ENCODE measurements around the gene SLC17A1. TPM values are rescaled to one million over a fixed set of nuclear protein-coding genes. Genes with fewer than 3 reads are reported as not detected.

The SLC17A1 gene
- polyA plus RNA-seq, 1 donor (not counting 4 experiments of a cell fraction or from before 2014, with no cell fraction given): not detected

- H3K9me1 ChIP-seq (ENCODE audit: control insufficient read depth, extremely low read depth, insufficient read depth, low read length): no peaks in the 10 kb centered on the region
- H3K4me2 ChIP-seq (ENCODE audit: control insufficient read depth, extremely low read depth, insufficient read depth, low read depth, low read length): no peak within 1 kb of the TSS
- no peaks in the 10 kb centered on the region for H3K27me3 ChIP-seq (ENCODE audit: control insufficient read depth, extremely low read depth, insufficient read depth, low read length)
- TF ChIP-seq, protein P1, sequence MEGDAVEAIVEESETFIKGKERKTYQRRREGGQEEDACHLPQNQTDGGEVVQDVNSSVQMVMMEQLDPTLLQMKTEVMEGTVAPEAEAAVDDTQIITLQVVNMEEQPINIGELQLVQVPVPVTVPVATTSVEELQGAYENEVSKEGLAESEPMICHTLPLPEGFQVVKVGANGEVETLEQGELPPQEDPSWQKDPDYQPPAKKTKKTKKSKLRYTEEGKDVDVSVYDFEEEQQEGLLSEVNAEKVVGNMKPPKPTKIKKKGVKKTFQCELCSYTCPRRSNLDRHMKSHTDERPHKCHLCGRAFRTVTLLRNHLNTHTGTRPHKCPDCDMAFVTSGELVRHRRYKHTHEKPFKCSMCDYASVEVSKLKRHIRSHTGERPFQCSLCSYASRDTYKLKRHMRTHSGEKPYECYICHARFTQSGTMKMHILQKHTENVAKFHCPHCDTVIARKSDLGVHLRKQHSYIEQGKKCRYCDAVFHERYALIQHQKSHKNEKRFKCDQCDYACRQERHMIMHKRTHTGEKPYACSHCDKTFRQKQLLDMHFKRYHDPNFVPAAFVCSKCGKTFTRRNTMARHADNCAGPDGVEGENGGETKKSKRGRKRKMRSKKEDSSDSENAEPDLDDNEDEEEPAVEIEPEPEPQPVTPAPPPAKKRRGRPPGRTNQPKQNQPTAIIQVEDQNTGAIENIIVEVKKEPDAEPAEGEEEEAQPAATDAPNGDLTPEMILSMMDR (optimal IDR thresholded peaks at IDR 0.05 in 1 of 3, IDR thresholded peaks at IDR 0.05 in 1 of 3, conservative IDR thresholded peaks at IDR 0.05 in 1 of 3; ENCODE audit: extremely low read depth in 1 of 3, insufficient read depth in 2 of 3, low read length in 3 of 3): no peak
- no peak for TF ChIP-seq EZH2 (IDR thresholded peaks at IDR 0.05; ENCODE audit: low read length)
- H3K4me3 ChIP-seq (ENCODE audit: control insufficient read depth in 2 of 3, extremely low read depth in 1 of 3, insufficient read depth in 2 of 3, low read depth in 1 of 3, low read length in 3 of 3): no peak within 1 kb of the TSS
- H2AFZ ChIP-seq (ENCODE audit: control insufficient read depth, low read length): no peak within 1 kb of the TSS
- no peaks in the 10 kb centered on the region for H3K4me1 ChIP-seq (ENCODE audit: control insufficient read depth, extremely low read depth, insufficient read depth, low read length)
- DNase-seq (ENCODE audit: low read depth, low spot score) (no peak), FAIRE-seq (no peak)
- no peak within 1 kb of the TSS for H3K27ac ChIP-seq (ENCODE audit: control insufficient read depth, insufficient read depth, low read length)
- no peaks in the 10 kb centered on the region for H3K36me3 ChIP-seq (ENCODE audit: control insufficient read depth in 2 of 2, extremely low read depth in 1 of 2, insufficient read depth in 2 of 2, low read length in 2 of 2)
- no peaks in the 10 kb centered on the region for H4K20me1 ChIP-seq (ENCODE audit: control insufficient read depth, extremely low read depth, insufficient read depth, low read length)
- no peaks in the 10 kb centered on the region for H3K79me2 ChIP-seq (ENCODE audit: control insufficient read depth, insufficient read depth, low read length)
- no peak within 1 kb of the TSS for H3K9ac ChIP-seq (ENCODE audit: control insufficient read depth, extremely low read depth, insufficient read depth, low read length)
- dilution Hi-C loops (cut with MboI; ENCODE audit: extremely low pct_ligation_motif_present, low sequenced_read_pairs): no loop called here
- H3K9me3 ChIP-seq (ENCODE audit: control insufficient read depth, low read depth, low read length): no peaks in the 10 kb centered on the region
These were observed 42.3 kb upstream of the SLC17A1 start, which contains the start of gene SLC17A3 for GRCh38 chr6:25874118-25874517. Gene SLC17A3 (minus strand): TSS chr6:25874243. CDS start chr6:25868387, 5,856 bp downstream.

GRCh38 chr6:25872814-25873213, 41.0 kb upstream of the SLC17A1 start:
- Histone ChIP-seq H3K9ac (ENCODE audit: control insufficient read depth, extremely low read depth, insufficient read depth, low read length) (no peak overlapping the region), H3K4me2 (ENCODE audit: control insufficient read depth, extremely low read depth, insufficient read depth, low read depth, low read length) (no peak overlapping the region), H3K4me3 (ENCODE audit: control insufficient read depth in 2 of 3, extremely low read depth in 1 of 3, insufficient read depth in 2 of 3, low read depth in 1 of 3, low read length in 3 of 3) (no peak overlapping the region), H3K9me1 (ENCODE audit: control insufficient read depth, extremely low read depth, insufficient read depth, low read length) (no peaks in the 10 kb centered on the region), H2AFZ (ENCODE audit: control insufficient read depth, low read length) (no peak overlapping the region), H3K36me3 (ENCODE audit: control insufficient read depth in 2 of 2, extremely low read depth in 1 of 2, insufficient read depth in 2 of 2, low read length in 2 of 2) (no peaks in the 10 kb centered on the region), H3K79me2 (ENCODE audit: control insufficient read depth, insufficient read depth, low read length) (no peaks in the 10 kb centered on the region), H3K9me3 (ENCODE audit: control insufficient read depth, low read depth, low read length) (no peaks in the 10 kb centered on the region), H3K4me1 (ENCODE audit: control insufficient read depth, extremely low read depth, insufficient read depth, low read length) (no peaks in the 10 kb centered on the region), H4K20me1 (ENCODE audit: control insufficient read depth, extremely low read depth, insufficient read depth, low read length) (no peaks in the 10 kb centered on the region), H3K27ac (ENCODE audit: control insufficient read depth, insufficient read depth, low read length) (no peak overlapping the region), H3K27me3 (ENCODE audit: control insufficient read depth, extremely low read depth, insufficient read depth, low read length) (no peaks in the 10 kb centered on the region)
- TF ChIP-seq, protein P1 (optimal IDR thresholded peaks at IDR 0.05 in 1 of 3, IDR thresholded peaks at IDR 0.05 in 1 of 3, conservative IDR thresholded peaks at IDR 0.05 in 1 of 3; ENCODE audit: extremely low read depth in 1 of 3, insufficient read depth in 2 of 3, low read length in 3 of 3): no peak
- TF ChIP-seq EZH2 (IDR thresholded peaks at IDR 0.05; ENCODE audit: low read length): no peak
- FAIRE-seq (no peak), DNase-seq (ENCODE audit: low read depth, low spot score) (no peak)
- dilution Hi-C loops (cut with MboI; ENCODE audit: extremely low pct_ligation_motif_present, low sequenced_read_pairs): no loop called here

Data from keratinocyte (primary cell).